ENCODE results near the gene WNT6.
A peak's percentile ranks its signal among the peaks of the same experiment; 100 is the strongest.

The WNT6 gene

GRCh38 chr2:218850796-218851195, 8.8 kb upstream of the WNT6 start:
- no peak overlapping the region for H3K4me3 ChIP-seq (ENCODE audit: low read length)
- no peak for DNase-seq (ENCODE audit: low read depth)
- no peak for TF ChIP-seq CTCF (conservative IDR thresholded peaks at IDR 0.05; ENCODE audit: low read depth, low read length)

- DNase-seq (ENCODE audit: low read depth), result no peak
- no peak overlapping the region for H3K4me3 ChIP-seq (ENCODE audit: low read length)
- no peak for TF ChIP-seq CTCF (conservative IDR thresholded peaks at IDR 0.05; ENCODE audit: low read depth, low read length)
These were observed 8.3 kb upstream of the WNT6 start for GRCh38 chr2:218851286-218851685.

GRCh38 chr2:218852911-218853667, 6.5 kb upstream of the WNT6 start:
- DNase-seq (ENCODE audit: low read depth), result no peak
- no peak overlapping the region for H3K4me3 ChIP-seq (ENCODE audit: low read length)
- TF ChIP-seq CTCF (conservative IDR thresholded peaks at IDR 0.05; ENCODE audit: low read depth, low read length), result peak; percentile 80

- no peak for TF ChIP-seq CTCF (conservative IDR thresholded peaks at IDR 0.05; ENCODE audit: low read depth, low read length)
- H3K4me3 ChIP-seq (ENCODE audit: low read length), result no peak overlapping the region
- no peak for DNase-seq (ENCODE audit: low read depth)
These were observed 5.8 kb upstream of the WNT6 start for GRCh38 chr2:218853766-218854165.

GRCh38 chr2:218854860-218855259, 4.7 kb upstream of the WNT6 start:
- TF ChIP-seq CTCF (conservative IDR thresholded peaks at IDR 0.05; ENCODE audit: low read depth, low read length), result no peak
- DNase-seq (ENCODE audit: low read depth), result no peak
- no peak overlapping the region for H3K4me3 ChIP-seq (ENCODE audit: low read length)

GRCh38 chr2:218855305-218856166, 4.1 kb upstream of the WNT6 start:
- H3K4me3 ChIP-seq (ENCODE audit: low read length), result no peak overlapping the region
- DNase-seq (ENCODE audit: low read depth), result no peak
- no peak for TF ChIP-seq CTCF (conservative IDR thresholded peaks at IDR 0.05; ENCODE audit: low read depth, low read length)
